ENCODE data around the gene FAM25G.
"Not testable (repeated sequence)": the region's sequence is repeated elsewhere in the genome, so short reads cannot be mapped to it uniquely, and the experiment has no call there.

Gene FAM25G

GRCh38 chr10:47458466-47459154, 32.9 kb downstream of the FAM25G start:
- no peak for TF ChIP-seq Cebpa-rat (IDR thresholded peaks at IDR 0.05)
- H3K4me3 ChIP-seq = no peak overlapping the region
- no peaks in the 10 kb centered on the region; a peak in 1 of 22 replicates for H3K27me3 ChIP-seq
- no peak overlapping the region for H3K27ac ChIP-seq
- no peak overlapping the region for H3K4me2 ChIP-seq
- H3K9ac ChIP-seq = no peak overlapping the region
- H4K20me1 ChIP-seq = no peaks in the 10 kb centered on the region
- H3K36me3 ChIP-seq = no peaks in the 10 kb centered on the region
- no peaks in the 10 kb centered on the region for H3K9me3 ChIP-seq (replicated peaks in 1 of 11)
- peaks cover 8 to 35% (median 28%) of the 10 kb centered on the region in 10 experiments for H3K4me1 ChIP-seq

GRCh38 chr10:47457826-47458225, 33.7 kb downstream of the FAM25G start:
- Histone ChIP-seq H3K4me3 (no peak overlapping the region), H3K4me1 (peaks cover 9 to 43% (median 36%) of the 10 kb centered on the region in 10 experiments), H3K9me3 (replicated peaks in 1 of 11) (no peaks in the 10 kb centered on the region), H3K9ac (no peak overlapping the region), H3K4me2 (no peak overlapping the region), H4K20me1 (no peaks in the 10 kb centered on the region), H3K36me3 (no peaks in the 10 kb centered on the region), H3K27me3 (no peaks in the 10 kb centered on the region; a peak in 1 of 22 replicates), H3K27ac (no peak overlapping the region)
- TF ChIP-seq Cebpa-rat (IDR thresholded peaks at IDR 0.05) = no peak

- TF ChIP-seq Cebpa-rat (IDR thresholded peaks at IDR 0.05) = no peak
- Histone ChIP-seq H3K27ac (no peak overlapping the region), H3K4me1 (peaks cover 12 to 47% (median 40%) of the 10 kb centered on the region in 10 experiments), H3K9me3 (replicated peaks in 1 of 11) (no peaks in the 10 kb centered on the region), H3K27me3 (peaks cover 0 to 2% (median 0%) of the 10 kb centered on the region in 11 experiments; a peak in 2 of 22 replicates), H3K36me3 (no peaks in the 10 kb centered on the region), H4K20me1 (no peaks in the 10 kb centered on the region), H3K4me3 (no peak overlapping the region), H3K4me2 (no peak overlapping the region), H3K9ac (no peak overlapping the region)
Observed at GRCh38 chr10:47457528-47457820, 34.0 kb downstream of the FAM25G start.

- no peaks in the 10 kb centered on the region for H3K9me3 ChIP-seq (replicated peaks in 1 of 11)
- H3K36me3 ChIP-seq = no peaks in the 10 kb centered on the region
- H3K27ac ChIP-seq = no peak overlapping the region
- H3K9ac ChIP-seq = no peak overlapping the region
- peaks cover 0 to 7% (median 0%) of the 10 kb centered on the region in 11 experiments; a peak in 5 of 22 replicates for H3K27me3 ChIP-seq
- H3K4me1 ChIP-seq = peaks cover 18 to 52% (median 45%) of the 10 kb centered on the region in 10 experiments
- no peaks in the 10 kb centered on the region for H4K20me1 ChIP-seq
- TF ChIP-seq Cebpa-rat (IDR thresholded peaks at IDR 0.05) = no peak
- H3K4me2 ChIP-seq = peak overlapping the region in 5 of 11 experiments; percentile 18 to 89 (median 82); a peak in 4 of 22 replicates
- no peak overlapping the region for H3K4me3 ChIP-seq
Observed at GRCh38 chr10:47456794-47457527, 34.5 kb downstream of the FAM25G start.

GRCh38 chr10:47456079-47456785, 35.3 kb downstream of the FAM25G start:
- Histone ChIP-seq H3K27me3 (peaks cover 0 to 10% (median 0%) of the 10 kb centered on the region in 11 experiments; a peak in 5 of 22 replicates), H3K4me1 (peaks cover 18 to 59% (median 52%) of the 10 kb centered on the region in 10 experiments), H3K27ac (no peak overlapping the region), H3K9ac (peak overlapping the region in 2 of 11 experiments; percentile 23 to 47; a peak in 1 of 22 replicates), H3K9me3 (replicated peaks in 1 of 11) (no peaks in the 10 kb centered on the region), H3K36me3 (no peaks in the 10 kb centered on the region), H3K4me3 (no peak overlapping the region), H3K4me2 (peak overlapping the region in 10 of 11 experiments; percentile 18 to 89 (median 82); a peak in 17 of 22 replicates), H4K20me1 (no peaks in the 10 kb centered on the region; a peak in 1 of 22 replicates)
- TF ChIP-seq Cebpa-rat (IDR thresholded peaks at IDR 0.05) = no peak

GRCh38 chr10:47455350-47456078, 36.0 kb downstream of the FAM25G start:
- H3K4me3 ChIP-seq; H3K9me3 ChIP-seq (replicated peaks in 1 of 11); H4K20me1 ChIP-seq; H3K27me3 ChIP-seq; H3K36me3 ChIP-seq: not testable (repeated sequence)
- Histone ChIP-seq H3K9ac (peak overlapping the region in 4 of 11 experiments; percentile 9 to 47 (median 18); a peak in 4 of 22 replicates), H3K4me1 (peaks cover 18 to 66% (median 58%) of the 10 kb centered on the region in 10 experiments), H3K4me2 (peak overlapping the region in 10 of 11 experiments; percentile 18 to 89 (median 82); a peak in 18 of 22 replicates), H3K27ac (peak overlapping the region in 2 of 11 experiments; percentile 4 to 31; a peak in 2 of 22 replicates)

GRCh38 chr10:47454780-47455058, 36.8 kb downstream of the FAM25G start:
- Histone ChIP-seq H3K36me3 (no peaks in the 10 kb centered on the region), H4K20me1 (peaks cover 0 to 2% (median 0%) of the 10 kb centered on the region in 11 experiments; a peak in 2 of 22 replicates), H3K9ac (no peak overlapping the region), H3K4me2 (peak overlapping the region in 8 of 11 experiments; percentile 55 to 89 (median 82); a peak in 15 of 22 replicates), H3K9me3 (replicated peaks in 1 of 11) (no peaks in the 10 kb centered on the region), H3K4me3 (no peak overlapping the region), H3K4me1 (peaks cover 19 to 74% (median 65%) of the 10 kb centered on the region in 10 experiments), H3K27ac (no peak overlapping the region), H3K27me3 (peaks cover 0 to 10% (median 0%) of the 10 kb centered on the region in 11 experiments; a peak in 5 of 22 replicates)
- TF ChIP-seq Cebpa-rat (IDR thresholded peaks at IDR 0.05) = no peak

- Histone ChIP-seq H3K4me3 (no peak overlapping the region), H3K9ac (no peak overlapping the region), H3K9me3 (replicated peaks in 1 of 11) (no peaks in the 10 kb centered on the region), H3K4me1 (peaks cover 24 to 79% (median 71%) of the 10 kb centered on the region in 10 experiments), H3K27me3 (peaks cover 0 to 10% (median 0%) of the 10 kb centered on the region in 11 experiments; a peak in 5 of 22 replicates), H3K27ac (no peak overlapping the region), H3K36me3 (no peaks in the 10 kb centered on the region), H3K4me2 (peak overlapping the region in 8 of 11 experiments; percentile 66 to 89 (median 82); a peak in 15 of 22 replicates), H4K20me1 (peaks cover 0 to 7% (median 0%) of the 10 kb centered on the region in 11 experiments; a peak in 2 of 22 replicates)
- TF ChIP-seq Cebpa-rat (IDR thresholded peaks at IDR 0.05) = no peak
Observed at GRCh38 chr10:47454008-47454779, 37.3 kb downstream of the FAM25G start.

Data from BLaER1 treated with 17β-estradiol and CSF1 and Interleukin-3, amounts not matched to agents 10 nM and 100 nM (cell line).